Heart left ventricle (tissue), 13 donors: Measurements from ENCODE around the gene PRDM4.
"Not testable (repeated sequence)": the region's sequence is repeated elsewhere in the genome, so short reads cannot be mapped to it uniquely, and the experiment has no call there.

Experiments used
- CTCF ChIP-seq, 12 donors: fragments of 200-600 bp; sonication (generic) in 4 of 12; IDR thresholded peaks; one replicate each; pipeline versions ENCODE4 v1.5.0 to v1.8.0; 2018 to 2022; ENCODE audit warnings: antibody characterized with exemption in 12 of 12, mild to moderate bottlenecking in 5 of 12
- POLR2A ChIP-seq, 2 donors: fragments of 450-650 bp; IDR thresholded peaks; one replicate each; pipeline ENCODE4 v1.6.1; 2017; ENCODE audit warnings: antibody characterized with exemption in 2 of 2, mild to moderate bottlenecking in 2 of 2, moderate library complexity in 2 of 2
- donor health status: ischemic (EF 13 %, LVEDD 7.1; RV severe dilation, severe dysfunction).
- donor health status: DM: no; HTN: yes; CAD: no.
- donor health status: DM: no; HTN: no; CAD: no.
- donor health status: ischemic (EF 25% LVEDD 6.9; RV normal size, moderate dysfunction).
- donor health status: ischemic (EF 25% LVEDD 5.7; RV mildly dilated, moderate dysfunction).
- donor health status: ischemic (EF 35%, LVEDD 5.7; RV mildly dilated, moderate dysfunction).
- donor health status: nonischemic (EF 11% LVEDD 7.7; RV severe dilation, severe dysfunction).
- donor health status: DM: yes; HTN: yes; CAD: no.
- donor health status: PGD.
- donor health status: ischemic (EF 29% LVEDD 5.4; RV normal size, mild dysfunction).
- donor health status: nonischemic (EF 23%, LVEDD 6.1; RV moderate dilation, normal function).

- TF ChIP-seq CTCF, POLR2A (IDR thresholded peaks at IDR 0.05): not testable (repeated sequence)
These were observed 33.2 kb downstream of the PRDM4 start for GRCh38 chr12:107727742-107728141.
